GM19372 (cell line): ENCODE results near the gene GFRA1.

ENCODE experiments used
- ATAC-seq: cut with Tn5 transposase; IDR thresholded peaks from one replicate; pipeline ENCODE4 v1.9.1; 2021; ENCODE audit warnings: mild to moderate bottlenecking, low read depth, moderate library complexity; ENCODE audit not compliant: unreplicated experiment

GFRA1 gene

GRCh38 chr10:116245156-116245555, 27.9 kb downstream of the GFRA1 start:
- no peak for ATAC-seq

GRCh38 chr10:116241642-116242410, 31.2 kb downstream of the GFRA1 start:
- ATAC-seq, result no peak

DNA sequence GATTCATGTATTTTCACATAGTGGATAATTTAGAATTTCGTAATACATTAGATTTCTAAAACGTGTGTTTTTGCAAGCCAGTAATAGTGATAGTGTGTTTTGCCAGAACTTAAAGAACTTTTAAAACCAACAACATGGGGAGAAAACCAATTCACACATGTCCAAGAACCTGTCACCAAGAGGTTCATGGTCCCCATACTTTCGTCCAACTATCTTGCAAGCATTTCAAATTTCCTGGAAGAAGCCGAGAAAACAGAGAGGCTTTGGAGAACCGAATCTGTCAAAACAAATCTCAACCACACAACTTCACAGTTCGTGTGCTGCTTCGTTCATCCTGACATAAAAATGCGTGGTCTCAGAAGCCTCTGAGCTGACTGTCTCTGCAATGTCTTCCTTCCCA, 31.9 kb downstream of the GFRA1 start:
- no peak for ATAC-seq

DNA sequence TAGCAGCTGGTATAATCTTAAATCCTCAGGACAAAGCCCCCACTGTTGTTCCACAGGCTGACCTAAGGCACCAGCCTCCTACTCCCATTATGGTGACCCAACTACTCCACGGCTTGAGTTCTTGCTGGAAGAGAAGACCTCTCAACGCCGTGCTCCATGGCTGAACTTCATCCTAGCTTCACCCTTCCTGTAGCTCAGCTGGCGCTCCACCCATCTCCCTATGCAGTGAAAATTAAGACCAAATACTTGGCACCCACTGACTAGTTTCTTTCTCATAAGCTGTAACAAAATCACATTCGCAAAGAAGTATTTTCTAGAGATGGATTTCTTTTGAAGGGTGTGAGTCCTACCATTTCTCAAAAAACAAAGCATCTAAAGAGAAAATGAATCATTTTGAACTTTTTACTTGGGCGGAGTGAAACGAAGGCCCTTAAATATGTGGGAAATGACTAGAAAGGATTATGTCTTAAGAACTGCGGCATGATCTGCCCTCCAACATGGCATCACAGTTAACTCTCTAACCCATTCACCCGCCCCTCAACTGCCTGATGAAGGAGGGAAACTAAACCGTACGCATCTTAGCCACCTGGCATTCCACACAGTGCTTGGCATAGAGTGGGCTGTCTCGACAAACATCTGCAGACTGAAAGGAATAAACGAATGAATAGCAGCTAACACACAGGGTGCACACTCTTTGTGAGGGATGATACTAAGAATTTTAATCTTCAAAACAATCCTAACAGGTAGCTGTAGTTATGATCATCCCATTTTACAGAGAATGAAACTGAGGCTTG, 32.7 kb downstream of the GFRA1 start:
- ATAC-seq, result no peak

- ATAC-seq, result no peak
These were observed 33.8 kb downstream of the GFRA1 start for GRCh38 chr10:116239229-116239628.

DNA sequence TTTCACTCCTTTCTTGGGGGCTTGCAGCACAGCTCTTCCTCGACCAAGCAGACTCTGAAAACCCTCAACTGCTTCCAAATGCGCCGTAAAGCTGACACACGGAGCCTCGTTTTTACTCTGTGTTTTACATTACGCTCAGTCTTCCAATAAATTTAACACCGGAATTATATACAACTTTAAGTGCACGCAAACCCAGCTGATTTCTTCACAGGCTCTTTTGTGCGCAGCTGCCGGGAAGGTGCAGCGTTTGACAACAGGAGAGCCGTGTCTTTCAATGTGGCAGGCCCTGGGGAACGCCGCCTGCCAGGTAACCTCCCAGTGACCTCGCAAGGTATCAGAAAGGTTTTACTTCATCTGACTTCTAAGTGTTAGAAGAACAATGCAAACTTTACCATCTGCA, 35.0 kb downstream of the GFRA1 start:
- no peak for ATAC-seq

GRCh38 chr10:116237260-116237659, 35.7 kb downstream of the GFRA1 start:
- no peak for ATAC-seq

DNA sequence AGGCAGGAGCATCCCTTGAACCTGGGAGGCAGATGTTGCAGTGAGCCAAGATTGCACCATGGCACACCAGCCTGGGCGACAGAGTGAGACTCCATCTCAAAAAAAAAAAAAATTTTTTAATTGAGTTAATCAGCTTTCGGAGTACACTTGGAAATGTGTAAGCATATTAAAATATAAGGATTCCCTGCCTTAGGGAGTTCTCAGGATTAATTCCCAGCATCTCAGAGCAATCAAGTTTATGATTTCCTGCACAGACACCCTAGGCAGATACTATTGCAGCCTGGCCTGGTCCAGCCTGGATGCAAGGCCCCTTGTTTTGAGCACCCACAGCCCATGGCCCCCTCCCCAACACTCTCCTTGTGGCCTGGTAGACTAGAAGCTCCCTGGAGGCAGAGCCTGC, 39.8 kb downstream of the GFRA1 start:
- ATAC-seq, result no peak

- no peak for ATAC-seq
These were observed 40.4 kb downstream of the GFRA1 start for GRCh38 chr10:116232613-116233012.

- no peak for ATAC-seq
These were observed 46.2 kb downstream of the GFRA1 start for GRCh38 chr10:116226766-116227165.

- no peak for ATAC-seq
These were observed 47.0 kb downstream of the GFRA1 start for GRCh38 chr10:116226053-116226452.

- no peak for ATAC-seq
These were observed 49.7 kb downstream of the GFRA1 start for GRCh38 chr10:116223289-116223688.

DNA sequence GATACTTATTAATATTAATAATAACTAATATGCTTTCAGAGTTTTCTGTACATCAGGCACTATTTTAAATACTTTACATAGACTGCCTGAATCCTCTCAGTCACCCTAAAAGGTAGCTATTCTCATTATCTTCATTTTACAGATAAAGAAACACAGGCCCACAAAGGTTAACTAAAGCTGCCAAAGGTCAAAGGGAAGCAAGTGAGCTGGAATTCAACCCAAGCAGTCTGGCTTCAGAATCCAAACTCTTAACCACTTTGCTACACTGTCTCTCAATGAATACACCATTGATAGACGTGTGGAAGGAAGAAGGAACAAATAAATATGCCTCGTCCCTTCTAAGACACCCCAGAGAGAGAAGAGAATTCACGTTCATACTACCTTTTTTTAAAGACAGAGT, 52.0 kb downstream of the GFRA1 start:
- ATAC-seq, result no peak

- no peak for ATAC-seq
These were observed 56.3 kb downstream of the GFRA1 start for GRCh38 chr10:116216676-116217075.

DNA sequence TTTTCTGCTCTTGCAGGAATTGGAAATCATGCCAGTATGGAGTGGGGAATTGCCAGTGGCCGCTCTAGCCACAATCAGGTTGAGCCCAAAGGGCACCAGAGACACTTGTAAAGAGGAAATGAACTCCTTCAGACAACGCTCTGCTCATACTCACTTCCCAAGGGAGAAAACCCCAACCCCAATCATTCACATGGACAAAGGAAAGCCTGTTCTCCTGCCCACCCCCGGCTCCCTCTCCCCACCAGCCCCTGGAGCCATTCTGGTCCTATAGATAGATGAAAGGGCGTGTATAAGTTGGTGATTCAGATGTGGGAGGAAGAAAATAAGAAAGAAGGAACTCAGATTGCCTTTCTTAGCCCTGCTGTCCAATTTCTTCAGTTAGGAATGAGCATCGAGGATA, 57.4 kb downstream of the GFRA1 start:
- no peak for ATAC-seq

DNA sequence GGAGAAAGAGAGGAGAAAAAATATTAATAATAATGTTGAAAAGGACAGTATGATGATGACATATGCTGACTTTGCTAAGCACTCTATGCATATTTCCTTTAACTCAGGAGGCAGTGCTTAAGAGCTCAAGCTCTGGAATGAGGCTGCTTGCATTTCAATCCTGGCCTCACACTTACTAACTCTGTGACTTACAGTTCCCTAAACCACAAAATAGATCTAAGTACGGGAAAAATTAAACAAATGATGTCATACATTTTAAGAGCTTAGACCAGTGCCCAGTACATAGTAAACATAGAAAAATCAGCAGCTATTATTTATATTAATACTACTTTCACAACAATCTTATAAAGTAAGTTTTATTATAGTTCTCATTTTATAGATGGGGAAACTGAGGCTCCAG, 61.3 kb downstream of the GFRA1 start:
- no peak for ATAC-seq

GRCh38 chr10:116210588-116211346, 62.2 kb downstream of the GFRA1 start:
- ATAC-seq, result no peak

GRCh38 chr10:116209781-116210180, 63.2 kb downstream of the GFRA1 start:
- no peak for ATAC-seq

DNA sequence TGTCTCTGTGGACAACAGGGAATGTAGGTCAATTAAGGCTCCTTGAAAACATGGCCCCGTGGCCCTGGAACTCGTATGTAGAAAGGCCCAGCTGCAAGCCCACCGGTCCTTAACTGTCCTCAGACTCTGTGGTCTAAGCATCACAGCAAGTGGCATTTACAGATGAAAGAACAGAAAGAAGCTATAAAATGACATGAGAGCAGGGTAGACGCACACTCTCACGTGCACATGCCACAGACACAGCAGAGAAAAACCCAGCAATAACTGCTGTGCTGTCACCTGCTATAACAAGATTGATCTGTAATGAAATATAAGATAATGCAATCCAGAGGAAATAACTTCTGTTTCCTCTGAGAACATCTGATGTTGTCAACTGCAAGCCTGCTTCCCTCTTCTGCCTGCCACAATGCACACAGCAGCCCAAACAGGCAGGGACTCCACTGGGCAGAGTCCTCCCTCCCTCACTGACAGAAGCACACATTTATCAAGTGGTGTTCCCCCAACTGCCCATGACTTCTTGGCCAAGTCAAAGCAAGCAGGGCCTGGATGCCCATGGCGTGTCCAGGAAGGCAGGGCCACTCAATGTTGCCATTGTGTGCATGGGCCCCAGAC, 63.9 kb downstream of the GFRA1 start:
- ATAC-seq, result no peak

DNA sequence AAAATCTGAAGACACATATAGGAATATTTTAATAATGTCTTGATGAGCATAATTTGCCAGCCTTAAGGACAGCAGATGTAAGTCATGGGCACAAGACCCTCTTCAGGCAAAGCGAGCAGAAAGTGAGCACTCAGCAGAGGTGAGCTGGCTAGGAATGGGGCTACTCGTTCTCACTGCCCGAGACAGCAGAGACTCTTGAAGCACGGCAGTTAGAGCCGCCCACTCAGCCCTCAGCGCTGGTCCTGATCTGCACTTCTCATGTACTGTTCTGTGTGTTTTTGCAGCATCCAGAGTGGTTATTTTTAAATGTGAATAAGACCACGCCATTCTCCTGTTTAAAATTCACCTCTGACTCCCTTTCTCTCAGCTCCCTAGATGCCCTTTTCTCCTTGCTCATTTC, 65.3 kb downstream of the GFRA1 start:
- no peak for ATAC-seq

DNA sequence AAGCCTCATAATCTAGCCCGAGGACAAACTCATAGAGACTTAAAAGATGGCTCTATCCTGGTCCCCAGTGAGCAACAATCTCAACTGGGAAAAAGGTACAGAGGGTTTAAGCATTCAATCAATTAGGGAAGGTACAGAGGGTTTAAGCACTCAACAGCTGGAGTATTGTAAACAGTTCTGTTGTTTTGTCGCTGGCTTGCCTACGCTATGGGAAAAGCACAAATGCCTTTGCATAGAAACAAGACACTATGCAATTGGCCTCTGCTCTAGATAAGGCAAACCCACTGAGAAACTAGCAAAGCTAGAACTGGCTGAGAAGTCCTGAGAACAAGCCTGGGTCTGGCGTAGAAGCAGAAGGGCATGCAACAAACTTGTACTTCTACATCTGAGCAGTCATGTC, 69.3 kb downstream of the GFRA1 start:
- ATAC-seq, result no peak
